ENCODE measurements around the gene PCED1B. TPM values are rescaled to one million over a fixed set of nuclear protein-coding genes. Genes with fewer than 3 reads are reported as not detected.
"Not testable (repeated sequence)": the region's sequence is repeated elsewhere in the genome, so short reads cannot be mapped to it uniquely, and the experiment has no call there.

The PCED1B gene
- total RNA-seq, 1 donor from 2014 or later, result 1.0 TPM

- H3K36me3 ChIP-seq (ENCODE audit: control insufficient read depth in 3 of 3, insufficient read depth in 3 of 3, low read length in 3 of 3); H3K9me3 ChIP-seq (ENCODE audit: control insufficient read depth in 3 of 3, low read length in 3 of 3); H3K4me3 ChIP-seq (ENCODE audit: low read length in 3 of 3); H3K27ac ChIP-seq (ENCODE audit: low read depth, low read length); H3K27me3 ChIP-seq (ENCODE audit: control insufficient read depth in 3 of 3, insufficient read depth in 3 of 3, low read length in 3 of 3); H3K4me1 ChIP-seq (ENCODE audit: control insufficient read depth in 3 of 3, insufficient read depth in 3 of 3, low read length in 3 of 3); H3K9ac ChIP-seq (ENCODE audit: low read depth in 1 of 3, low read length in 3 of 3): not testable (repeated sequence)
These were observed 102.9 kb downstream of the PCED1B start for GRCh38 chr12:47182164-47182938.

GRCh38 chr12:47184229-47184628, 104.8 kb downstream of the PCED1B start:
- Histone ChIP-seq H3K9ac (ENCODE audit: low read depth in 1 of 3, low read length in 3 of 3) (no peak overlapping the region), H3K9me3 (ENCODE audit: control insufficient read depth in 3 of 3, low read length in 3 of 3) (no peaks in the 10 kb centered on the region), H3K27me3 (ENCODE audit: control insufficient read depth in 3 of 3, insufficient read depth in 3 of 3, low read length in 3 of 3) (no peaks in the 10 kb centered on the region), H3K27ac (ENCODE audit: low read depth, low read length) (no peak overlapping the region), H3K4me3 (ENCODE audit: low read length in 3 of 3) (no peak overlapping the region), H3K4me1 (ENCODE audit: control insufficient read depth in 3 of 3, insufficient read depth in 3 of 3, low read length in 3 of 3) (no peaks in the 10 kb centered on the region), H3K36me3 (ENCODE audit: control insufficient read depth in 3 of 3, insufficient read depth in 3 of 3, low read length in 3 of 3) (no peaks in the 10 kb centered on the region)

- H3K4me1 ChIP-seq (ENCODE audit: control insufficient read depth in 3 of 3, insufficient read depth in 3 of 3, low read length in 3 of 3), result no peaks in the 10 kb centered on the region
- H3K9ac ChIP-seq (ENCODE audit: low read depth in 1 of 3, low read length in 3 of 3), result no peak overlapping the region
- H3K9me3 ChIP-seq (ENCODE audit: control insufficient read depth in 3 of 3, low read length in 3 of 3), result no peaks in the 10 kb centered on the region
- H3K36me3 ChIP-seq (ENCODE audit: control insufficient read depth in 3 of 3, insufficient read depth in 3 of 3, low read length in 3 of 3), result no peaks in the 10 kb centered on the region
- H3K27ac ChIP-seq (ENCODE audit: low read depth, low read length), result no peak overlapping the region
- no peaks in the 10 kb centered on the region for H3K27me3 ChIP-seq (ENCODE audit: control insufficient read depth in 3 of 3, insufficient read depth in 3 of 3, low read length in 3 of 3)
- H3K4me3 ChIP-seq (ENCODE audit: low read length in 3 of 3), result no peak overlapping the region
These were observed 105.4 kb downstream of the PCED1B start for GRCh38 chr12:47184813-47185212.

GRCh38 chr12:47186246-47186645, 106.8 kb downstream of the PCED1B start:
- no peaks in the 10 kb centered on the region for H3K9me3 ChIP-seq (ENCODE audit: control insufficient read depth in 3 of 3, low read length in 3 of 3)
- no peaks in the 10 kb centered on the region for H3K27me3 ChIP-seq (ENCODE audit: control insufficient read depth in 3 of 3, insufficient read depth in 3 of 3, low read length in 3 of 3)
- no peaks in the 10 kb centered on the region for H3K36me3 ChIP-seq (ENCODE audit: control insufficient read depth in 3 of 3, insufficient read depth in 3 of 3, low read length in 3 of 3)
- H3K4me3 ChIP-seq (ENCODE audit: low read length in 3 of 3), result no peak overlapping the region
- peaks cover 0 to 3% (median 0%) of the 10 kb centered on the region in 3 donors for H3K4me1 ChIP-seq (ENCODE audit: control insufficient read depth in 3 of 3, insufficient read depth in 3 of 3, low read length in 3 of 3)
- H3K9ac ChIP-seq (ENCODE audit: low read depth in 1 of 3, low read length in 3 of 3), result no peak overlapping the region
- no peak overlapping the region for H3K27ac ChIP-seq (ENCODE audit: low read depth, low read length)

GRCh38 chr12:47188576-47189441, 109.4 kb downstream of the PCED1B start:
- Histone ChIP-seq H3K27ac (ENCODE audit: low read depth, low read length) (no peak overlapping the region), H3K4me1 (ENCODE audit: control insufficient read depth in 3 of 3, insufficient read depth in 3 of 3, low read length in 3 of 3) (peaks cover 0 to 3% (median 1%) of the 10 kb centered on the region in 3 donors), H3K9me3 (ENCODE audit: control insufficient read depth in 3 of 3, low read length in 3 of 3) (no peaks in the 10 kb centered on the region), H3K27me3 (ENCODE audit: control insufficient read depth in 3 of 3, insufficient read depth in 3 of 3, low read length in 3 of 3) (no peaks in the 10 kb centered on the region), H3K36me3 (ENCODE audit: control insufficient read depth in 3 of 3, insufficient read depth in 3 of 3, low read length in 3 of 3) (no peaks in the 10 kb centered on the region), H3K4me3 (ENCODE audit: low read length in 3 of 3) (no peak overlapping the region), H3K9ac (ENCODE audit: low read depth in 1 of 3, low read length in 3 of 3) (no peak overlapping the region)

- Histone ChIP-seq H3K27ac (ENCODE audit: low read depth, low read length) (no peak overlapping the region), H3K9ac (ENCODE audit: low read depth in 1 of 3, low read length in 3 of 3) (no peak overlapping the region), H3K4me1 (ENCODE audit: control insufficient read depth in 3 of 3, insufficient read depth in 3 of 3, low read length in 3 of 3) (peaks cover 0 to 3% (median 2%) of the 10 kb centered on the region in 3 donors)
These were observed 110.3 kb downstream of the PCED1B start for GRCh38 chr12:47189728-47190127.

GRCh38 chr12:47190271-47190750, 110.9 kb downstream of the PCED1B start:
- Histone ChIP-seq H3K4me3 (ENCODE audit: low read length in 3 of 3) (no peak overlapping the region), H3K36me3 (ENCODE audit: control insufficient read depth in 3 of 3, insufficient read depth in 3 of 3, low read length in 3 of 3) (no peaks in the 10 kb centered on the region), H3K9me3 (ENCODE audit: control insufficient read depth in 3 of 3, low read length in 3 of 3) (no peaks in the 10 kb centered on the region), H3K27ac (ENCODE audit: low read depth, low read length) (no peak overlapping the region), H3K9ac (ENCODE audit: low read depth in 1 of 3, low read length in 3 of 3) (no peak overlapping the region), H3K4me1 (ENCODE audit: control insufficient read depth in 3 of 3, insufficient read depth in 3 of 3, low read length in 3 of 3) (peaks cover 0 to 3% (median 2%) of the 10 kb centered on the region in 3 donors), H3K27me3 (ENCODE audit: control insufficient read depth in 3 of 3, insufficient read depth in 3 of 3, low read length in 3 of 3) (no peaks in the 10 kb centered on the region)

More at GRCh38 chr12:47189728-47190127, 110.3 kb downstream of the PCED1B start:
- no peaks in the 10 kb centered on the region for H3K36me3 ChIP-seq (ENCODE audit: control insufficient read depth in 3 of 3, insufficient read depth in 3 of 3, low read length in 3 of 3)
- no peaks in the 10 kb centered on the region for H3K27me3 ChIP-seq (ENCODE audit: control insufficient read depth in 3 of 3, insufficient read depth in 3 of 3, low read length in 3 of 3)
- H3K4me3 ChIP-seq (ENCODE audit: low read length in 3 of 3), result no peak overlapping the region
- no peaks in the 10 kb centered on the region for H3K9me3 ChIP-seq (ENCODE audit: control insufficient read depth in 3 of 3, low read length in 3 of 3)

- Histone ChIP-seq H3K4me3 (ENCODE audit: low read length in 3 of 3) (no peak overlapping the region), H3K27me3 (ENCODE audit: control insufficient read depth in 3 of 3, insufficient read depth in 3 of 3, low read length in 3 of 3) (no peaks in the 10 kb centered on the region), H3K4me1 (ENCODE audit: control insufficient read depth in 3 of 3, insufficient read depth in 3 of 3, low read length in 3 of 3) (peaks cover 0 to 3% (median 2%) of the 10 kb centered on the region in 3 donors), H3K27ac (ENCODE audit: low read depth, low read length) (no peak overlapping the region), H3K9me3 (ENCODE audit: control insufficient read depth in 3 of 3, low read length in 3 of 3) (no peaks in the 10 kb centered on the region), H3K9ac (ENCODE audit: low read depth in 1 of 3, low read length in 3 of 3) (no peak overlapping the region), H3K36me3 (ENCODE audit: control insufficient read depth in 3 of 3, insufficient read depth in 3 of 3, low read length in 3 of 3) (no peaks in the 10 kb centered on the region)
These were observed 111.5 kb downstream of the PCED1B start for GRCh38 chr12:47190905-47191304.

- H3K9me3 ChIP-seq (ENCODE audit: control insufficient read depth in 3 of 3, low read length in 3 of 3), result no peaks in the 10 kb centered on the region
- H3K36me3 ChIP-seq (ENCODE audit: control insufficient read depth in 3 of 3, insufficient read depth in 3 of 3, low read length in 3 of 3), result no peaks in the 10 kb centered on the region
- no peak overlapping the region for H3K27ac ChIP-seq (ENCODE audit: low read depth, low read length)
- H3K27me3 ChIP-seq (ENCODE audit: control insufficient read depth in 3 of 3, insufficient read depth in 3 of 3, low read length in 3 of 3), result no peaks in the 10 kb centered on the region
- H3K4me3 ChIP-seq (ENCODE audit: low read length in 3 of 3), result no peak overlapping the region
- no peak overlapping the region for H3K9ac ChIP-seq (ENCODE audit: low read depth in 1 of 3, low read length in 3 of 3)
- H3K4me1 ChIP-seq (ENCODE audit: control insufficient read depth in 3 of 3, insufficient read depth in 3 of 3, low read length in 3 of 3), result peaks cover 0 to 3% (median 2%) of the 10 kb centered on the region in 3 donors
These were observed 112.6 kb downstream of the PCED1B start for GRCh38 chr12:47192051-47192450.

GRCh38 chr12:47193066-47193465, 113.6 kb downstream of the PCED1B start:
- H3K4me3 ChIP-seq (ENCODE audit: low read length in 3 of 3), result no peak overlapping the region
- H3K9me3 ChIP-seq (ENCODE audit: control insufficient read depth in 3 of 3, low read length in 3 of 3), result no peaks in the 10 kb centered on the region
- H3K9ac ChIP-seq (ENCODE audit: low read depth in 1 of 3, low read length in 3 of 3), result no peak overlapping the region
- H3K36me3 ChIP-seq (ENCODE audit: control insufficient read depth in 3 of 3, insufficient read depth in 3 of 3, low read length in 3 of 3), result no peaks in the 10 kb centered on the region
- H3K4me1 ChIP-seq (ENCODE audit: control insufficient read depth in 3 of 3, insufficient read depth in 3 of 3, low read length in 3 of 3), result peaks cover 0 to 3% (median 2%) of the 10 kb centered on the region in 3 donors
- no peaks in the 10 kb centered on the region for H3K27me3 ChIP-seq (ENCODE audit: control insufficient read depth in 3 of 3, insufficient read depth in 3 of 3, low read length in 3 of 3)
- no peak overlapping the region for H3K27ac ChIP-seq (ENCODE audit: low read depth, low read length)

All from skeletal muscle tissue (tissue), 4 donors.